ENCODE measurements around the gene DENND1A.

The DENND1A gene

DNA sequence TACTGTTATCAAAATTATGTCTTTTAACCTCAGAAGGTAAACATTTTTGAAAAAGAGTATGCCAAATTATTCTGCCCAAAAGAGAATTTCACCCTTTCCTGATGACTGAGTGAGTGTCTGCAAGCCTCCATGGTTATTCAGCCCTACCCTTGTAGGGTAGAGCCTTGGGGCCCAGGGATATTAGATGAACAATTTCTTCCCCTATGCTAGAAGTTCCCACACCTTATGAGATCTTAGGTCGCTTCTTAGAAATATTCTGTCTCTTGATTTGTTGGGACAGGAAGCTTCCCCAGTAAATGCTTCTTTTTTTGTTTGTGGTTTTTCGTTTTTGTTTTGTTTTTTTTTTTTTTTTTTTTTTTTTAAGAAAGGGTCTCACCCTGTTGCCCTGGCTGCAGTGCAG is 570.8 kb downstream of the DENND1A start:
- H3K9me3 ChIP-seq (replicated peaks; ENCODE audit: low read length): no peaks in the 10 kb centered on the region
- no peak overlapping the region for H3K4me2 ChIP-seq (ENCODE audit: low read length)
- H3K27me3 ChIP-seq (ENCODE audit: control insufficient read depth, insufficient read depth, low read length): peaks cover 14% of the 10 kb centered on the region
- no peaks in the 10 kb centered on the region for H3K4me1 ChIP-seq (ENCODE audit: control insufficient read depth, insufficient read depth, low read length)
- H3K4me3 ChIP-seq (ENCODE audit: low read length): no peak overlapping the region
- no peak overlapping the region for H3K9ac ChIP-seq (ENCODE audit: low read depth, low read length)
- no peaks in the 10 kb centered on the region for H3K36me3 ChIP-seq (ENCODE audit: insufficient read depth, low read length)

DNA sequence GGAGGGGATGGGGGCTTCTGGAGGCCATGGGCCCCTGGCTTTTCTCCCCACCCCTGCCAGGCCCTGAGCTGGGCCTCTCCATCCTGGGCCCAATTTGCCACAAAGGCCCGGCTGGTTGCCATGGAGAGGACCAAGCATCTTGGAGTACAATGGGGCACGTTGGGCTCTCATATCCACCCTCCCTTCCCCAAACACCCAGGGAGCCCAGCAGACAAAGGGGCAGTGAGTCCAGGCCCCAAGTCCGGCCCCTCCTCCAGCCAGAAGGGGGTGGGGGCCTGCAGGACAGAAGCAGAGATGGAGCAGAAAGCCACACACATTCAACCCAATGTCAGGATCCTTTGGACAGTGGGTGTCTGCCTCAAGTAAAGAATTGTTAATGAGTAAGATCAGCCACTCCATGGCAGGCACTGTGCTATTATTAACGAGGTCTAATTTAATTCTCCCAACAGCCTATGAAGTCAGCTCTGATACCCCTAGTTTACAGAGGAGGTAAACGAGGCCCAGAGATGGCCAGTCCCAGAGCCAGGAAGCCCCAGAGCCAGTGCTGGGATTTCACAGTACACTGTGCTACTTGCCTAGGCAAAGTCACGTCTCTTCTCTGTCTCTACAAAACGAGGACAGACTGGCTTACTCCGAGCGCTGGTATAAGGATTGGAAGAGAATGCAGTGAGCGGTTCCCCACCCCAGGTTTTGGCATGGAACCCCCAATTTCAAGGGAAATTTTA is 571.6 kb downstream of the DENND1A start:
- no peak overlapping the region for H3K4me3 ChIP-seq (ENCODE audit: low read length)
- H3K4me1 ChIP-seq (ENCODE audit: control insufficient read depth, insufficient read depth, low read length): no peaks in the 10 kb centered on the region
- no peaks in the 10 kb centered on the region for H3K36me3 ChIP-seq (ENCODE audit: insufficient read depth, low read length)
- H3K9me3 ChIP-seq (replicated peaks; ENCODE audit: low read length): no peaks in the 10 kb centered on the region
- H3K4me2 ChIP-seq (ENCODE audit: low read length): no peak overlapping the region
- H3K27me3 ChIP-seq (ENCODE audit: control insufficient read depth, insufficient read depth, low read length): peaks cover 21% of the 10 kb centered on the region
- no peak overlapping the region for H3K9ac ChIP-seq (ENCODE audit: low read depth, low read length)

DNA sequence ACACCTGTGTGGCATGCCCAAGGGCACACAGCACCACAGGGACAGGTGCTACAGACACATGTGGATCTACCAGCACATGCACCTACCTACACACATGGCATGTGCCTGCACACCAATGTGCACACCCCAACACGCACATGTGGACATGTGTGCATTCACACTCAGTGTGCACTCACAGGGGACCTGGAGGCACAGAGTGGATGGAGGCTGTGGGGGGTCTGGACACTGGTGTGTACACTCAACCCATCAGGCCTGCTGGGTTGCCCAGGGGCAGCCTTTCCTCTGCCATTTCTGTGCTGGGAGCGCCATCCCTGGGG is 572.2 kb downstream of the DENND1A start:
- Histone ChIP-seq H3K36me3 (ENCODE audit: insufficient read depth, low read length) (no peaks in the 10 kb centered on the region), H3K4me1 (ENCODE audit: control insufficient read depth, insufficient read depth, low read length) (no peaks in the 10 kb centered on the region), H3K27me3 (ENCODE audit: control insufficient read depth, insufficient read depth, low read length) (peaks cover 27% of the 10 kb centered on the region), H3K9me3 (replicated peaks; ENCODE audit: low read length) (no peaks in the 10 kb centered on the region), H3K9ac (ENCODE audit: low read depth, low read length) (no peak overlapping the region), H3K4me2 (ENCODE audit: low read length) (no peak overlapping the region), H3K4me3 (ENCODE audit: low read length) (no peak overlapping the region)

DNA sequence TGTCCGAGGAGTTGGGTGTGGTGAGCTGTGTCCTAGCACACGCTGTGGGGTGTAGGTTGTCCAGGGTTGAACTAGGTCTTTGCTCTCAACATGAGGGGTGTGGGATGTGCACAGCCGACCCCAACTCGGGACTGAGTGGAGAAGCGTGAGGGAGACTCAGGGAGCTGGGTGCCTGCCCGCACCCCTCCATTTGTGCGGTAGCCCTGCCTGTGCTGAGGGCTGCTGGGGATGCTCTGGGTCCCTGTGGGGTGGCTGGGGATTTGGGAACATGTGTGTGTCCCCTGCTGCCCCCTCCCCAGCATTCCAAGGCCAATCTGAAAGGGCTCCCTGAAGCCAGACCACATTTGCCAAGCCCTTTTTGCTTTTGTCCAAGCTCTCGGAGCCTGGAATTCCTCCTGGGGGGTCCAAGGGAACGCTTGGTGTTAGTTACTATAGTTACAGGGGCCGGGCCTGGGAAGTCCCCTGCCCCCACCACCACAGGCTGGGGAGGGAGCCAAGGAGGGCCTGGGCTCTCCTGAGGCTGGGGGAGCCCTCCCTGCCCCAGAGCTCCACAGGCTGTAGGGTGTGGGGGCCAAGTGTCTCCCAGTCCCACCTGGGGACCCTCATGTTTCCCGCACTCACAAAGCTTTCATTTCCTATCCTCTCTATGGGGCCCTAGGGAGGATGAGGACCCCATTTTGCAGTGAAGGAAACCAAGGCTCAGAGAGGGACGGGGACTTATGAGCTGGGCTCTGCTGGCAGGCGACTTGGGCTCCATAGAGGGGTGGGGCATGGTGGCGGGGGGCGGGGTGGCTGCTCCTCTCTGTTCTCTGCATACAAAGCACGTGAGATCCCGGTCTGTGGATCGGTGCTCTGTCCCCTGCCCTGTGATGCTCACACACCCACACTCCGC is 572.8 kb downstream of the DENND1A start:
- no peak overlapping the region for H3K9ac ChIP-seq (ENCODE audit: low read depth, low read length)
- H3K4me3 ChIP-seq (ENCODE audit: low read length): no peak overlapping the region
- no peaks in the 10 kb centered on the region for H3K4me1 ChIP-seq (ENCODE audit: control insufficient read depth, insufficient read depth, low read length)
- H3K36me3 ChIP-seq (ENCODE audit: insufficient read depth, low read length): no peaks in the 10 kb centered on the region
- peaks cover 30% of the 10 kb centered on the region for H3K27me3 ChIP-seq (ENCODE audit: control insufficient read depth, insufficient read depth, low read length)
- H3K4me2 ChIP-seq (ENCODE audit: low read length): no peak overlapping the region
- H3K9me3 ChIP-seq (replicated peaks; ENCODE audit: low read length): no peaks in the 10 kb centered on the region

DNA sequence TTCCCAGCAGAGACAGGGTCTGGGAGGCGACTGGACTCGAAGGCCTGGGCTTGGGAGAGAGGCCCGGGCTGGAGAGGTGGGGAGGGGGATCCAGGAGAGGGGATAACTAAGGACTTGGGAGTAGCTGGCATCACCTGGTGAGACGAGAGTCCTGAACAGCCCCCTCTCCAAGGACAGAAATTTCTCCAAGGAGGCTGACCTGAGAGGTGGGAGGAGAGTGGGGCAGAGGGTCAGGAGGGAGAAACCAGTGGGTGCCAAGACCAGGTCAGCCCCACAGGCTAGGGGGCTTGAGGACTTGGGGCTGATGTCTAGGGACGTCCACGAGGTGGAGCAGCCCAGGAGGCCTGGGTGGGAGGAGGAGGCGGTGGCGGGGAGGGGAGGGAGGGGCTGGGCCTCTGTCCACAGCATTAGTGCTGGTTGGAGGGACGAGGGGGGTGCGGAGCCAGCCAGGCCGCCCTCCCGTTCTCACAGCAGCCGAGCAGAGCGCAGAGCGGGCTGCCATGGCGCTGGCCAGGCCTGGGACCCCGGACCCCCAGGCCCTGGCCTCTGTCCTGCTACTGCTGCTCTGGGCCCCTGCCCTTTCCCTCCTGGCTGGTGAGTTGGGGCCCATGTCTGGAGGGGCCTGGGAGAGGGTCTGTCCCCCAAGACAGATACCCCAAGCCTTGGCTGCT is 574.0 kb downstream of the DENND1A start, which contains the start of gene CRB2:
Gene CRB2, plus strand, starts transcription at position 437 of the 671 bp plus-strand sequence. Its CDS starts 64 bp downstream, at position 501.
- Histone ChIP-seq H3K4me2 (ENCODE audit: low read length) (no peak within 1 kb of the TSS), H3K36me3 (ENCODE audit: insufficient read depth, low read length) (no peaks in the 10 kb centered on the region), H3K9me3 (replicated peaks; ENCODE audit: low read length) (no peaks in the 10 kb centered on the region), H3K4me3 (ENCODE audit: low read length) (no peak within 1 kb of the TSS), H3K27me3 (ENCODE audit: control insufficient read depth, insufficient read depth, low read length) (peaks cover 41% of the 10 kb centered on the region), H3K9ac (ENCODE audit: low read depth, low read length) (no peak within 1 kb of the TSS), H3K4me1 (ENCODE audit: control insufficient read depth, insufficient read depth, low read length) (no peaks in the 10 kb centered on the region)

DNA sequence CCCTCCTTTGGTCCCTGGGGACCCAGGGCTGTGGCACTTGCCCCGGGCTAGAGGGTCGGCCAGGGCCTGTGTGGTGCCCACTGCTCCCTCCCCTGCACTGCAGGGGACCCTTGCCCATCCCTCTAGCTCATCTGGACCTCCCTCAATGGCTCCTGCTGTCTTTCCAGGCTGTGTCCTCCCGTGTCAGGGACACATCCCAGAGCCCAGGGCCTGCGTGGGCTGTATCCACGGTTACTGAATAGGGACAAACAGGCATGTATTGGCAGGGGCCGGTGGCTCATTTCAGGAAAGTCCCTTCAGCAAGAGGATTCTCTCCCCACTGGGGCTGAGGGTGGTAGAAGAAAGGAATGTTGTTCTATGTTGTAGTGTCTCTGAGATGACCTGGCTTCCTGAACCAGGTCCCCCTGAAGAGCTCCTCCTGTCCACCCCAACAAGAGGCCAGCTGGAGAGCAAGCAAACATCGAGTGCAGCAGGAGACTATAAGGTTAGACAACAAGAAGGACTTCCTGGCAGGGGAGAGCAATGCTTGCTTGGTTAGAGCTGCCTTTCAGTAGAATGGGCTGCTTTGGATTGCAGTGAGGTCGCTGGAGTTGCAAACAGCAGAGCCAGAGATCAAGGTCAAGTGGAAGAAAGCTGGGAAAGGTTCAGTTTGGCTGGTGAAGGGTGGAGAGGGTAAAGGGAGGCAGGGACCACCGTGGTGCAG is 575.0 kb downstream of the DENND1A start:
- H3K9ac ChIP-seq (ENCODE audit: low read depth, low read length): no peak overlapping the region

DNA sequence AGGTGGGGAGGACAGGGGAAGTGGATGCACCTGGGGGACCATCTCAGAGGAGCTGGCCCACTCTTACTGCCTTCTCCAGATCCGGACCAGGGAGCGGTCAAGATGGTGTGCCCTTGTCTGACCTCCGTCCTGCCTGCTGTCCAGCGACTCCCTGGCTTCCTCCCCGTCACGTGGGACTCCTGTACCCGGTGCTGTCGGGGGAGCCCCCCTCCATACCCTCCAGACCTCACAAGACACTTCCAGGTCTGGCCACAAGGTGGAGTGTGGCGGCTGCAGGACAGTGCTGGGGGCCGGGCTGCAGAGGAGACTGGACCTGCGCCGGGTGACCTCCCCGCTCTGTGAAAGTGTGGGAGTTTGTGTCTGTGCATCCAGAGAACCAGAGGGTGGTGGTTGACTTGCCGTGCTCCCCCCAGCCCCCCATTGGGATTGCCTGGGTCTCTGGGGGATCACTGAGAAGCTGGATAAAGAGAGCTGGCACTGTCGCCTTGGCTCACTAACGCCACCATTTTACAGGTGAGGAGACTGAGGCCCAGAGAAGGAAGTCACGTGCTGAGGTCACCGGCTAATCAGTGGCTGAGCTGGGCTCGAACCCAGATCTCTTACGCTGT is 575.8 kb downstream of the DENND1A start:
- Histone ChIP-seq H3K9ac (ENCODE audit: low read depth, low read length) (no peak overlapping the region), H3K4me3 (ENCODE audit: low read length) (no peak overlapping the region)

More for the DNA sequence above, 575.0 kb downstream of the DENND1A start:
- Histone ChIP-seq H3K9me3 (replicated peaks; ENCODE audit: low read length) (no peaks in the 10 kb centered on the region), H3K36me3 (ENCODE audit: insufficient read depth, low read length) (no peaks in the 10 kb centered on the region), H3K4me3 (ENCODE audit: low read length) (no peak overlapping the region), H3K27me3 (ENCODE audit: control insufficient read depth, insufficient read depth, low read length) (peaks cover 49% of the 10 kb centered on the region), H3K4me2 (ENCODE audit: low read length) (no peak overlapping the region), H3K4me1 (ENCODE audit: control insufficient read depth, insufficient read depth, low read length) (no peaks in the 10 kb centered on the region)

DNA sequence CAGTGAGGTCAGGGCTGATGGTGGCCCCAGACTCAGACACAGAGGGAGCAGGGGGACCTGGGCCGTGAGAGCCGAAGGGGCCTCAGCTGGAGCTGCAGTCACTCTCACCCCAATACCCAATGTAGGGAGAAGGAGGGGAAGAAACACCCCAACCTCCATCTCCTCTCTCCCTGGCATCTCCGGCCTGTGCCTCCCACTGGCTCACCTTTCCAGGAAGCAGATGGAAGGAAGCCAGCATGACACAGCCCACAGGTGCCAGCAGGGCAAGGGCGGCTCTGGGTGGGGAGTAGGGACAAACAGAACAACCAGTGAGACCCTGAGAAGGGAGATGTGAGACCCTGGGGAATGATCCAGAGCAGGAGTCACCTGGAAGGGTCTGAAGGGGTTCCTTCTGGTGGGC is 576.9 kb downstream of the DENND1A start:
- Histone ChIP-seq H3K9me3 (replicated peaks; ENCODE audit: low read length) (no peaks in the 10 kb centered on the region), H3K36me3 (ENCODE audit: insufficient read depth, low read length) (no peaks in the 10 kb centered on the region), H3K4me3 (ENCODE audit: low read length) (no peak overlapping the region), H3K27me3 (ENCODE audit: control insufficient read depth, insufficient read depth, low read length) (peaks cover 59% of the 10 kb centered on the region), H3K4me2 (ENCODE audit: low read length) (no peak overlapping the region), H3K4me1 (ENCODE audit: control insufficient read depth, insufficient read depth, low read length) (no peaks in the 10 kb centered on the region), H3K9ac (ENCODE audit: low read depth, low read length) (no peak overlapping the region)

More for the DNA sequence above, 575.8 kb downstream of the DENND1A start:
- Histone ChIP-seq H3K27me3 (ENCODE audit: control insufficient read depth, insufficient read depth, low read length) (peaks cover 55% of the 10 kb centered on the region), H3K4me1 (ENCODE audit: control insufficient read depth, insufficient read depth, low read length) (no peaks in the 10 kb centered on the region), H3K9me3 (replicated peaks; ENCODE audit: low read length) (no peaks in the 10 kb centered on the region), H3K4me2 (ENCODE audit: low read length) (no peak overlapping the region), H3K36me3 (ENCODE audit: insufficient read depth, low read length) (no peaks in the 10 kb centered on the region)

DNA sequence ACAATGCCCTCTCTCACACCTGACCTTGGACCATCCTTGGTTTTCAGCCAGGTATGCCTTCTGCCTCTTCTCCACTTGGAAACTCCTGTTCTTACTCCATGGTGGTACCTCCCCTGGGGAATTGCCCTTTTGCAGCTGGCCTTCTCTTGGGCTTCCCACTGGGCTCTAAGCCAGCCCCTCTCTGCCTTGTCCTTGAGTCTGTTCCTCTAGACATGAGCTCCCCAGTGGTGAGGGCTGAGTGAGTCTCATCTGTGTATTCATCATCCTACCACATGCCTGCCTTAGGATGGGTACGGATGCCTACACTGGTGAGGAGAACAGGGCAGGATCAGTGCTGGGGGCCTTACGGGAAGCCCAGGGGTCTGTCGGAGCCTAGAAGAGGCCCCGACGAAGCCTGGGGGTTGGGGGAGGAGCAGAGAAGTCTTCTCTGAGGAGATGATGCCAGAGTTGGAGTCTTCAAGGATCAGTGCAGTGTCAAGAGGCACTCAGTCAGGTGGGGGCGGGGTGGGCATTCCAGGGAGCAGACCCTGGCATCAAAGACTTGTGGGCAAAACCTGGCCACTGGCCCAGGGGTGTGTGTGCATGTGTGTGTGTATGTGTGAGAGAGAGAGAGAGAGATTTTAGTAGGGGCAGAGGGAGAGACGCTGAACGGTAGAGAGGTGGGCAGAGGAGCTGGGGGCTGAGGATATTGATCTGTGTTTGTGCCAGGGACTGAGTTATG is 579.2 kb downstream of the DENND1A start:
- Histone ChIP-seq H3K4me1 (ENCODE audit: control insufficient read depth, insufficient read depth, low read length) (no peaks in the 10 kb centered on the region), H3K9ac (ENCODE audit: low read depth, low read length) (no peak overlapping the region), H3K27me3 (ENCODE audit: control insufficient read depth, insufficient read depth, low read length) (peaks cover 60% of the 10 kb centered on the region), H3K9me3 (replicated peaks; ENCODE audit: low read length) (no peaks in the 10 kb centered on the region), H3K4me2 (ENCODE audit: low read length) (no peak overlapping the region), H3K4me3 (ENCODE audit: low read length) (no peak overlapping the region), H3K36me3 (ENCODE audit: insufficient read depth, low read length) (no peaks in the 10 kb centered on the region)

DNA sequence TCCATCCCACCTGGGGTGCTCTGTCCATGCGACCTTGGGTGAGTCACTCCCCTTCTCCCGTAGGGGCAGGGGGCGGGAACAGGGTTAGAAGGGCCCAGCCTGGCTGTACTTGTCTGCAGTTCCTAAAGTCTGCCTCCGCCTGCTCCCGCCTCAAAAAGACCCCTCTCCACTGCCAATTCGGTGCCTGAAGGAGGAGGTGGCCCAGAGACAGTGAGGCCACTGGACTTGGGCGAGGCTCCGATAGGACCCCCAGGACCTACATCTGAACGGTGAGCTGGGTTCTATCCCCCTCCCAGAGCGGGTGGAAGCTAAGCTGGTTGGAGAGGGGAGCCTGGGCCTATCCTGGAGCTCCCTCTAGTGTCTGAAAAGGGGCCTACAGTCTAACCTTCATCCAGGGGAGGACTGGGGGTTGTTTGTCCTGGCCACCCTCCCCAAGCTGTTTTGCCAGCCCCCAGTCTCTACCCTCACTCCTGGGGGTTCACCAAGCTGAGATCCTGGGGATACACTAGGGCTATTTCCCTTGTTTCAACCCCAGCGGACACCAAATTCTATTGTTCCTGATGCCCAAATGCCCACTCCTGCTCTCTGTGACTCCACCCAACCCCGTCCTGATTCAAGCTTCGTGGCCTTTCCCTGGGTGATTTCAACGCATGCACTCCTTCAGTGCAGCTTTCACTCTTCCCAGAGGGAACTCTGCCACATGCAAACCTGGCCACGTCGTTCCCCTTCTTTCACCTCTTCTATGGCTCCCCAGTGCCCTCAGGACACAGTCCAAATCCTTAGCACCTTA is 580.0 kb downstream of the DENND1A start:
- Histone ChIP-seq H3K9me3 (replicated peaks; ENCODE audit: low read length) (no peaks in the 10 kb centered on the region), H3K9ac (ENCODE audit: low read depth, low read length) (no peak overlapping the region), H3K4me2 (ENCODE audit: low read length) (peak overlapping the region; percentile 8), H3K36me3 (ENCODE audit: insufficient read depth, low read length) (no peaks in the 10 kb centered on the region), H3K4me1 (ENCODE audit: control insufficient read depth, insufficient read depth, low read length) (no peaks in the 10 kb centered on the region), H3K4me3 (ENCODE audit: low read length) (no peak overlapping the region), H3K27me3 (ENCODE audit: control insufficient read depth, insufficient read depth, low read length) (peaks cover 60% of the 10 kb centered on the region)

Data from skeletal muscle satellite cell (primary cell).